Measurements from ENCODE around the gene ZNF398. TPM values are rescaled to one million over a fixed set of nuclear protein-coding genes. Genes with fewer than 3 reads are reported as not detected.
A peak's percentile ranks its signal among the peaks of the same experiment; 100 is the strongest.

Gene ZNF398
- total RNA-seq, 2 donors from 2014 or later: 11.2 to 22.4 TPM

GRCh38 chr7:149125863-149126661 is 21.2 kb upstream of the ZNF398 start, which contains the start of gene ZNF425:
Gene ZNF425 (minus strand): TSS chr7:149126324. CDS start chr7:149126213, 111 bp downstream.
- H3K4me1 ChIP-seq: peaks cover 13% of the 10 kb centered on the region
- peak; percentile 92 for ATAC-seq
- TF ChIP-seq POLR2A (IDR thresholded peaks at IDR 0.05): peak; percentile 94 to 98 (median 97)
- peak; percentile 96 to 99 (median 98) for TF ChIP-seq CTCF (IDR thresholded peaks at IDR 0.05)
- 0 to 1% methylated on average over 28 to 56 of the region's 72 CpGs for WGBS, 2 donors
- peak; percentile 91 to 93 (median 92) for DNase-seq
- peak within 1 kb of the TSS; percentile 50 to 97 for H3K4me3 ChIP-seq
- H3K27me3 ChIP-seq: no peaks in the 10 kb centered on the region
- no peaks in the 10 kb centered on the region for H3K9me3 ChIP-seq
- intact Hi-C loops (cut with DNase I): no loop called here
- peak within 1 kb of the TSS; percentile 87 to 96 (median 92) for H3K27ac ChIP-seq
- H3K36me3 ChIP-seq (replicated peaks in 1 of 2; ENCODE audit: insufficient read depth in 1 of 2, low read depth in 2 of 2): no peaks in the 10 kb centered on the region

GRCh38 chr7:149126662-149127266 is 20.5 kb upstream of the ZNF398 start:
- TF ChIP-seq POLR2A (IDR thresholded peaks at IDR 0.05) (no peak), CTCF (IDR thresholded peaks at IDR 0.05) (no peak)
- DNase-seq: peak; percentile 35 to 52 (median 48)
- Histone ChIP-seq H3K36me3 (replicated peaks in 1 of 2; ENCODE audit: insufficient read depth in 1 of 2, low read depth in 2 of 2) (no peaks in the 10 kb centered on the region), H3K9me3 (no peaks in the 10 kb centered on the region), H3K4me1 (peaks cover 13% of the 10 kb centered on the region), H3K27ac (peak overlapping the region; percentile 87 to 96 (median 92)), H3K27me3 (no peaks in the 10 kb centered on the region), H3K4me3 (peak overlapping the region; percentile 50 to 97)
- intact Hi-C loops (cut with DNase I): no loop called here
- 0 to 1% methylated on average over 22 to 42 of the region's 48 CpGs for WGBS, 2 donors
- peak; percentile 40 for ATAC-seq

GRCh38 chr7:149130572-149131198 is 16.6 kb upstream of the ZNF398 start:
- no peak overlapping the region for H3K4me3 ChIP-seq
- peaks cover 4% of the 10 kb centered on the region for H3K4me1 ChIP-seq
- TF ChIP-seq CTCF (IDR thresholded peaks at IDR 0.05) (no peak), POLR2A (IDR thresholded peaks at IDR 0.05) (no peak)
- no peaks in the 10 kb centered on the region for H3K9me3 ChIP-seq
- intact Hi-C loops (cut with DNase I): no loop called here
- no peak for DNase-seq
- H3K36me3 ChIP-seq (replicated peaks in 1 of 2; ENCODE audit: insufficient read depth in 1 of 2, low read depth in 2 of 2): no peaks in the 10 kb centered on the region
- no peaks in the 10 kb centered on the region for H3K27me3 ChIP-seq
- 89 to 92% methylated on average over 5 of the region's 5 CpGs for WGBS, 2 donors
- ATAC-seq: no peak
- H3K27ac ChIP-seq: no peak overlapping the region

- DNase-seq: no peak
- H3K9me3 ChIP-seq: no peaks in the 10 kb centered on the region
- H3K36me3 ChIP-seq (replicated peaks in 1 of 2; ENCODE audit: insufficient read depth in 1 of 2, low read depth in 2 of 2): no peaks in the 10 kb centered on the region
- no peaks in the 10 kb centered on the region for H3K4me1 ChIP-seq
- no peak overlapping the region for H3K27ac ChIP-seq
- WGBS, 2 donors: 94 to 100% methylated on average over 2 of the region's 2 CpGs
- intact Hi-C loops (cut with DNase I): no loop called here
- H3K27me3 ChIP-seq: no peaks in the 10 kb centered on the region
- H3K4me3 ChIP-seq: no peak overlapping the region
- no peak for ATAC-seq
- TF ChIP-seq CTCF (IDR thresholded peaks at IDR 0.05): no peak
- TF ChIP-seq POLR2A (IDR thresholded peaks at IDR 0.05): no peak
These were observed 14.1 kb upstream of the ZNF398 start for GRCh38 chr7:149133028-149133710.

All from body of pancreas (tissue), 4 donors.